ENCODE measurements around the gene CPNE1.
A peak's percentile ranks its signal among the peaks of the same experiment; 100 is the strongest.
"Not testable (repeated sequence)": the region's sequence is repeated elsewhere in the genome, so short reads cannot be mapped to it uniquely, and the experiment has no call there.

The CPNE1 gene

GRCh38 chr20:35698298-35699126 is 33.8 kb upstream of the CPNE1 start:
- DNase-seq (ENCODE audit: low read depth): no peak

GRCh38 chr20:35697696-35698297 is 33.1 kb upstream of the CPNE1 start:
- no peak for DNase-seq (ENCODE audit: low read depth)

GRCh38 chr20:35695978-35696377 is 31.3 kb upstream of the CPNE1 start:
- no peak for DNase-seq (ENCODE audit: low read depth)

GRCh38 chr20:35695245-35695749 is 30.6 kb upstream of the CPNE1 start:
- no peak for DNase-seq (ENCODE audit: low read depth)

GRCh38 chr20:35690265-35690664 is 25.6 kb upstream of the CPNE1 start:
- DNase-seq (ENCODE audit: low read depth): no peak

GRCh38 chr20:35686872-35687271 is 22.2 kb upstream of the CPNE1 start:
- not testable (repeated sequence) for DNase-seq (ENCODE audit: low read depth)

- DNase-seq (ENCODE audit: low read depth): not testable (repeated sequence)
These were observed 20.7 kb upstream of the CPNE1 start for GRCh38 chr20:35685368-35685767.

GRCh38 chr20:35681960-35682359 is 17.3 kb upstream of the CPNE1 start:
- no peak for DNase-seq (ENCODE audit: low read depth)

GRCh38 chr20:35680452-35681183 is 15.9 kb upstream of the CPNE1 start:
- DNase-seq (ENCODE audit: low read depth): no peak

GRCh38 chr20:35674921-35675320 is 10.2 kb upstream of the CPNE1 start:
- DNase-seq (ENCODE audit: low read depth): no peak

- no peak for DNase-seq (ENCODE audit: low read depth)
These were observed 9.2 kb upstream of the CPNE1 start for GRCh38 chr20:35673884-35674283.

GRCh38 chr20:35669681-35670080 is 5.0 kb upstream of the CPNE1 start:
- no peak for DNase-seq (ENCODE audit: low read depth)

- DNase-seq (ENCODE audit: low read depth): no peak
These were observed 4.5 kb upstream of the CPNE1 start for GRCh38 chr20:35669221-35669620.

- no peak for DNase-seq (ENCODE audit: low read depth)
These were observed 1.2 kb upstream of the CPNE1 start for GRCh38 chr20:35665949-35666288.

- peak; percentile 41 for DNase-seq (ENCODE audit: low read depth)
These were observed 909 bp downstream of the CPNE1 start for GRCh38 chr20:35663516-35664465.

GRCh38 chr20:35662551-35662950 is 2.1 kb downstream of the CPNE1 start:
- no peak for DNase-seq (ENCODE audit: low read depth)

GRCh38 chr20:35661908-35662307 is 2.8 kb downstream of the CPNE1 start:
- DNase-seq (ENCODE audit: low read depth): no peak

GRCh38 chr20:35661053-35661452 is 3.6 kb downstream of the CPNE1 start:
- no peak for DNase-seq (ENCODE audit: low read depth)

GRCh38 chr20:35660122-35660937 is 4.4 kb downstream of the CPNE1 start:
- DNase-seq (ENCODE audit: low read depth): no peak

- DNase-seq (ENCODE audit: low read depth): no peak
These were observed 7.4 kb downstream of the CPNE1 start for GRCh38 chr20:35657271-35657670.

- no peak for DNase-seq (ENCODE audit: low read depth)
These were observed 10.3 kb downstream of the CPNE1 start for GRCh38 chr20:35654415-35654814.
